Esophagus muscularis mucosa (tissue), 3 donors: ENCODE results near the gene IRF2BP2.

Experiments
- CTCF ChIP-seq, 3 experiments: fragments of 200-600 bp in 2 of 3; fragments of 450-650 bp in 1 of 3; sonication (generic) in 2 of 3; IDR thresholded peaks; one replicate each; pipeline ENCODE4 v1.5.1; 2017 to 2019; ENCODE audit warnings: antibody characterized with exemption in 3 of 3, mild to moderate bottlenecking in 2 of 3, moderate library complexity in 1 of 3
- POLR2A ChIP-seq: fragments of 450-650 bp; IDR thresholded peaks from one replicate; pipeline ENCODE4 v1.6.1; 2017; ENCODE audit warnings: antibody characterized with exemption, moderate library complexity, mild to moderate bottlenecking, low read depth

GRCh38 chr1:234593771-234594504 lies 16.0 kb downstream of the IRF2BP2 start:
- TF ChIP-seq CTCF (IDR thresholded peaks at IDR 0.05): no peak
- TF ChIP-seq POLR2A: no peak
